Measurements from ENCODE around the gene KCNK4. TPM values are rescaled to one million over a fixed set of nuclear protein-coding genes. Genes with fewer than 3 reads are reported as not detected.
A peak's percentile ranks its signal among the peaks of the same experiment; 100 is the strongest.

KCNK4 gene
- polyA plus RNA-seq, 3 donors, result not detected

GRCh38 chr11:64258946-64259532 lies 32.1 kb upstream of the KCNK4 start:
- no peaks in the 10 kb centered on the region for H3K79me2 ChIP-seq (ENCODE audit: insufficient read depth, low read length)

DNA sequence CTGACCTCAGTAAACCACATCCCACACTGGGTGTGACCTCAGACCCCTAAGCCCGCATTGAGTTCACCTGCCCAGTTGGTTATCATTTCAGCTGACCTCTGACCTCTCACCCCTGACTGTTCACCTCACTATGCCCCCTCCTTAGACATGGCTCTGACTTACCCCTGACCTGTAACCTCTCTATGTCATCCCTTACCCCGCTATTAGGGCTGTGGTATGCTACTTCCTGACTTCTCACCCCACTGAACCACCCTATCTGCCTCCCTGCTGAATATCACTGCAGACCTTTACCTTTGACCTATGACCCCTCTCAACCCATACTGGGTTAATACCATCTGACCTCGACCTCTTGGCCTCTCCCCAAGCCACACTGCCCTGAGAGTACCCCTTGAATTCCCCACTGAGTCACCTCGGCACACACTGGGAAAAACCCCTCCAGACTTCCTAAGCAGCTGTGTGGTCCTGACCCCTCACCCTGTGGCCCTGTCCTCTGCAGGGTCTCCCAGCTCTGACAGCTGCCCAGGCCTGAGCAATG lies 31.5 kb upstream of the KCNK4 start:
- Mint-ChIP-seq H3K27ac (peak overlapping the region in 4 of 7 donors; percentile 10 to 59 (median 17)), H3K27me3 (ENCODE audit: low read depth in 3 of 3) (peaks cover 0 to 1% (median 0%) of the 10 kb centered on the region in 3 donors), H3K36me3 (peaks cover 68 to 93% of the 10 kb centered on the region in 2 donors), H3K9me3 (peaks cover 0 to 4% (median 0%) of the 10 kb centered on the region in 7 donors), H3K4me1 (no peaks in the 10 kb centered on the region), H3K4me3 (peak overlapping the region in 1 of 2 donors; percentile 54)
- Histone ChIP-seq H3K9me3 (replicated peaks in 1 of 2; ENCODE audit: control insufficient read depth in 1 of 2, insufficient read depth in 1 of 2, low read length in 2 of 2) (no peaks in the 10 kb centered on the region), H3K9ac (ENCODE audit: insufficient read depth, low read length, poor library complexity, severe bottlenecking) (no peak overlapping the region), H3K27ac (ENCODE audit: low read depth in 1 of 2, low read length in 2 of 2) (no peak overlapping the region), H4K20me1 (ENCODE audit: insufficient read depth, low read length) (peaks cover 8% of the 10 kb centered on the region), H3K4me3 (replicated peaks in 1 of 3; ENCODE audit: low read depth in 2 of 3, low read length in 3 of 3) (no peak overlapping the region), H3K36me3 (replicated peaks in 1 of 2; ENCODE audit: control insufficient read depth in 1 of 2, insufficient read depth in 2 of 2, low read length in 2 of 2) (peaks cover 92 to 96% of the 10 kb centered on the region in 2 donors), H3K79me2 (ENCODE audit: insufficient read depth, low read length) (no peaks in the 10 kb centered on the region), H3K4me2 (replicated peaks; ENCODE audit: extremely low read depth, low read length, poor library complexity, severe bottlenecking) (no peak overlapping the region), H3K27me3 (ENCODE audit: control insufficient read depth in 2 of 2, insufficient read depth in 2 of 2, low read length in 2 of 2) (no peaks in the 10 kb centered on the region), H2AFZ (ENCODE audit: insufficient read depth, low read depth, low read length, poor library complexity, severe bottlenecking) (no peak overlapping the region), H3K4me1 (ENCODE audit: control insufficient read depth in 1 of 2, insufficient read depth in 2 of 2, low read length in 2 of 2) (no peaks in the 10 kb centered on the region)
- TF ChIP-seq CTCF (IDR thresholded peaks at IDR 0.05), result no peak
- intact Hi-C loops (cut with micrococcal nuclease), result no loop called here
- 95% methylated on average over 2 of the region's 4 CpGs for WGBS (ENCODE audit: insufficient coverage)
- DNase-seq, result peak in 1 of 3 donors; percentile 66

More at GRCh38 chr11:64258946-64259532, 32.1 kb upstream of the KCNK4 start:
- no peaks in the 10 kb centered on the region for H3K9me3 ChIP-seq (replicated peaks in 1 of 2; ENCODE audit: control insufficient read depth in 1 of 2, insufficient read depth in 1 of 2, low read length in 2 of 2)
- H3K4me1 ChIP-seq (ENCODE audit: control insufficient read depth in 1 of 2, insufficient read depth in 2 of 2, low read length in 2 of 2), result no peaks in the 10 kb centered on the region
- peaks cover 0 to 4% (median 0%) of the 10 kb centered on the region in 7 donors for H3K9me3 Mint-ChIP-seq
- peaks cover 14% of the 10 kb centered on the region for H4K20me1 ChIP-seq (ENCODE audit: insufficient read depth, low read length)
- no peak overlapping the region for H3K4me3 ChIP-seq (replicated peaks in 1 of 3; ENCODE audit: low read depth in 2 of 3, low read length in 3 of 3)
- H3K4me2 ChIP-seq (replicated peaks; ENCODE audit: extremely low read depth, low read length, poor library complexity, severe bottlenecking), result no peak overlapping the region
- DNase-seq, result no peak
- no peak overlapping the region for H2AFZ ChIP-seq (ENCODE audit: insufficient read depth, low read depth, low read length, poor library complexity, severe bottlenecking)
- H3K36me3 ChIP-seq (replicated peaks in 1 of 2; ENCODE audit: control insufficient read depth in 1 of 2, insufficient read depth in 2 of 2, low read length in 2 of 2), result peaks cover 87 to 96% of the 10 kb centered on the region in 2 donors
- H3K27ac ChIP-seq (ENCODE audit: low read depth in 1 of 2, low read length in 2 of 2), result no peak overlapping the region
- H3K27ac Mint-ChIP-seq, result no peak overlapping the region
- no peaks in the 10 kb centered on the region for H3K27me3 ChIP-seq (ENCODE audit: control insufficient read depth in 2 of 2, insufficient read depth in 2 of 2, low read length in 2 of 2)
- peaks cover under 1% of the 10 kb centered on the region for H3K4me1 Mint-ChIP-seq
- H3K4me3 Mint-ChIP-seq, result no peak overlapping the region
- H3K9ac ChIP-seq (ENCODE audit: insufficient read depth, low read length, poor library complexity, severe bottlenecking), result no peak overlapping the region
- H3K36me3 Mint-ChIP-seq, result peaks cover 64 to 90% of the 10 kb centered on the region in 2 donors
- TF ChIP-seq CTCF (IDR thresholded peaks at IDR 0.05), result no peak
- peaks cover 0 to 1% (median 0%) of the 10 kb centered on the region in 3 donors for H3K27me3 Mint-ChIP-seq (ENCODE audit: low read depth in 3 of 3)
- intact Hi-C loops (cut with micrococcal nuclease), result no loop called here
- WGBS (ENCODE audit: insufficient coverage), result 95% methylated on average over 32 of the region's 32 CpGs
